HEK293T (cell line): ENCODE data around the gene OR1J2.

Experiments used
- CTCF ChIA-PET: fragments of 350-600 bp; formaldehyde crosslinking; extraction: SDS; loops from one replicate; lab custom pipeline; 2021; ENCODE audit warnings: antibody characterized with exemption, inconsistent platforms; lab: Yijun Ruan, JAX
- POLR2A ChIA-PET: fragments of 350-600 bp; formaldehyde crosslinking; extraction: SDS; loops from one replicate; lab custom pipeline; 2020; ENCODE audit warnings: antibody characterized with exemption, inconsistent platforms; lab: Yijun Ruan, JAX
- DNase-seq: peaks from one replicate; pipeline ENCODE4 v3.0.0; 2012; ENCODE audit warnings: mixed read lengths; ENCODE audit errors: extremely low spot score
- ARNT ChIP-seq: fragments of 450-650 bp; IDR thresholded peaks from 2 replicates; pipeline ENCODE4 v1.6.1; 2017; ENCODE audit warnings: mild to moderate bottlenecking
- BHLHE40 ChIP-seq: fragments of 450-650 bp; IDR thresholded peaks from 2 replicates; pipeline ENCODE4 v1.6.1; 2016; ENCODE audit warnings: mild to moderate bottlenecking, moderate library complexity, borderline replicate concordance
- CTBP1 ChIP-seq: fragments of 450-650 bp; IDR thresholded peaks from 2 replicates; pipeline ENCODE4 v1.6.1; 2016; ENCODE audit warnings: borderline replicate concordance
- ELF4 ChIP-seq: fragments of 450-650 bp; IDR thresholded peaks from 2 replicates; pipeline ENCODE4 v1.6.1; 2017; ENCODE audit warnings: antibody characterized with exemption
- FOXA1 ChIP-seq: fragments of 450-650 bp; IDR thresholded peaks from 2 replicates; pipeline ENCODE4 v1.6.1; 2016; ENCODE audit warnings: mild to moderate bottlenecking
- FOXK2 ChIP-seq: fragments of 450-650 bp; IDR thresholded peaks from 2 replicates; pipeline ENCODE4 v1.6.1; 2016; ENCODE audit warnings: mild to moderate bottlenecking
- FOXM1 ChIP-seq: fragments of 450-650 bp; IDR thresholded peaks from 2 replicates; pipeline ENCODE4 v1.6.1; 2017; ENCODE audit warnings: mild to moderate bottlenecking, borderline replicate concordance
- HDGF ChIP-seq: fragments of 450-650 bp; IDR thresholded peaks from 2 replicates; pipeline ENCODE4 v1.6.1; 2017; ENCODE audit warnings: antibody characterized with exemption, borderline replicate concordance
- L3MBTL2 ChIP-seq: fragments of 450-650 bp; conservative IDR thresholded peaks from 2 replicates; pipeline ENCODE4 v1.6.1; 2016; ENCODE audit warnings: mild to moderate bottlenecking
- LEF1 ChIP-seq: fragments of 450-650 bp; IDR thresholded peaks from 2 replicates; pipeline ENCODE4 v1.6.1; 2017; ENCODE audit warnings: mild to moderate bottlenecking, borderline replicate concordance
- NFRKB ChIP-seq: fragments of 450-650 bp; IDR thresholded peaks from 2 replicates; pipeline ENCODE4 v1.6.1; 2016; ENCODE audit warnings: mild to moderate bottlenecking, moderate library complexity
- SP1 ChIP-seq: fragments of 450-650 bp; IDR thresholded peaks from 2 replicates; pipeline ENCODE4 v1.6.1; 2017
- SUZ12 ChIP-seq: fragments of 450-650 bp; IDR thresholded peaks from 2 replicates; pipeline ENCODE4 v1.6.1; 2016; ENCODE audit warnings: mild to moderate bottlenecking
- TARDBP ChIP-seq: fragments of 450-650 bp; IDR thresholded peaks from 2 replicates; pipeline ENCODE4 v1.6.1; 2016
- ZNF384 ChIP-seq: fragments of 450-650 bp; IDR thresholded peaks from 2 replicates; pipeline ENCODE4 v1.6.1; 2016
- TF ChIP-seq, protein P1 (sequence below): fragments of 450-650 bp; IDR thresholded peaks from 2 replicates; pipeline ENCODE4 v1.6.1; 2016

OR1J2 gene

GRCh38 chr9:122546196-122546595, 35.6 kb downstream of the OR1J2 start:
- ChIA-PET POLR2A (no interaction called here), CTCF (no interaction called here)

GRCh38 chr9:122551371-122551770, 40.8 kb downstream of the OR1J2 start:
- ChIA-PET POLR2A (no interaction called here), CTCF (no interaction called here)
- TF ChIP-seq TARDBP, result no peak
- no peak for TF ChIP-seq L3MBTL2
- TF ChIP-seq SP1, result no peak
- TF ChIP-seq BHLHE40, result no peak
- TF ChIP-seq, protein P1, sequence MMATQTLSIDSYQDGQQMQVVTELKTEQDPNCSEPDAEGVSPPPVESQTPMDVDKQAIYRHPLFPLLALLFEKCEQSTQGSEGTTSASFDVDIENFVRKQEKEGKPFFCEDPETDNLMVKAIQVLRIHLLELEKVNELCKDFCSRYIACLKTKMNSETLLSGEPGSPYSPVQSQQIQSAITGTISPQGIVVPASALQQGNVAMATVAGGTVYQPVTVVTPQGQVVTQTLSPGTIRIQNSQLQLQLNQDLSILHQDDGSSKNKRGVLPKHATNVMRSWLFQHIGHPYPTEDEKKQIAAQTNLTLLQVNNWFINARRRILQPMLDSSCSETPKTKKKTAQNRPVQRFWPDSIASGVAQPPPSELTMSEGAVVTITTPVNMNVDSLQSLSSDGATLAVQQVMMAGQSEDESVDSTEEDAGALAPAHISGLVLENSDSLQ, result no peak
- no peak for TF ChIP-seq ARNT
- TF ChIP-seq ELF4, result no peak
- TF ChIP-seq FOXK2, result no peak
- TF ChIP-seq LEF1, result no peak
- TF ChIP-seq SUZ12, result no peak
- no peak for TF ChIP-seq CTBP1
- TF ChIP-seq FOXA1, result no peak
- TF ChIP-seq HDGF, result no peak
- TF ChIP-seq ZNF384, result no peak
- no peak for TF ChIP-seq NFRKB
- TF ChIP-seq FOXM1, result no peak
- no peak for DNase-seq

More at GRCh38 chr9:122546196-122546595, 35.6 kb downstream of the OR1J2 start:
- no peak for TF ChIP-seq ARNT
- TF ChIP-seq NFRKB, result no peak
- TF ChIP-seq FOXK2, result no peak
- no peak for TF ChIP-seq SP1
- TF ChIP-seq L3MBTL2, result no peak
- TF ChIP-seq BHLHE40, result no peak
- TF ChIP-seq TARDBP, result no peak
- no peak for TF ChIP-seq FOXA1
- TF ChIP-seq FOXM1, result no peak
- no peak for TF ChIP-seq ZNF384
- no peak for DNase-seq

- ChIA-PET CTCF (no interaction called here), POLR2A (no interaction called here)
- DNase-seq, result no peak
- TF ChIP-seq ELF4, result no peak
- no peak for TF ChIP-seq HDGF
- no peak for TF ChIP-seq ZNF384
- TF ChIP-seq FOXA1, result no peak
These were observed 42.2 kb downstream of the OR1J2 start, which contains the start of gene OR1N2 for GRCh38 chr9:122552812-122553211. OR1N2 (plus strand) TSS chr9:122553112; CDS start chr9:122553212, 100 bp downstream.
